MM.1S (cell line): Measurements from ENCODE around the gene MLXIPL.

Source experiments
- EZH2 ChIP-seq: fragments of 300-600 bp; sonication (generic); optimal IDR thresholded peaks from 2 replicates; pipeline ENCODE3; 2017; ENCODE audit warnings: low read depth, mild to moderate bottlenecking, antibody characterized with exemption, low read length, mixed read lengths
- TF ChIP-seq, protein P1 (sequence below): fragments of 300-600 bp; sonication (generic); IDR thresholded peaks from 2 replicates; pipeline ENCODE4 v1.5.1; 2016; ENCODE audit warnings: antibody characterized with exemption, low read length, mixed read lengths

DNA sequence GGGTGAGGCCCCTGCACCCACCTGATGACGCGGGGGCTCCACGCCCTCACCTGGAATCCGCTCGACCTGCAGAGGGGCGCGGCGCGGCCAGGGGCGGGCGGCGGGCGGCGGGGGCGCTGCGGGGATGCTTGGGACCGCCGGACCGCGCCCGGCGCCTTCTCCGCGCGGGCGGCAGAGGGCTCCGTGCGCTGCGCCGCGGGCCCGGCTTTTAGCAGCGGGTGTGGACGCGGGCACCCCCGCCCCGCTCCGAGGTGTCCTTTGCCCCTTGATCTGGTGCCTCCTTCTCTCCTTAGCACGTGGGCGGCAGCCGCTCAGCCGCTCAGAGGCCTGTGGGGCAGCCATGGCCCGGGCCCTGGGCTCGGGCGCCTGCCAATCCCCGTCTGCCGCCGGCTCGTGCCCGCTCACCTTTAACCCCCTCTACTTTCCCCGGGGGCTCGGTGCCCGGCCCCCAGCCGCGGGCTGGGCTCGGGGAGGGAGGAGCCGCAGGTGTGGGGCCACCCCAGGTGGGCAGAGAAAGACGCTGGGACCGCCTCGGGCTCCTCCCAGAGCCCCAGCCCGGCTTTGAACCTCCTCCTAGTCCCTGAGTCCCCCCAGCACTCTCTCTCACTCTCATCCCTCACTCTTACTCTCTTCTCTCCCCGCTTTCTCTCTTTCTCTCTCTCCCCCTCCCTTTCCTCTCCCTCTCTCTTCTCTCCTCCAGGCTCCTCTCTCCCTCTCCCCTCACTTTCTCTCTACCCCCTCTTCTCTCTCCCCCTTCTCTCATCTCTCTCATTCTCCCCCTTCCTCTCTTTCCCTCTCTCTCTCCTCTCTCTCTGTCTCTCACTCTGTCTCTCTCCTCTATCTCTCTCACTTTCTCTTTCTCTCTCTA lies 23.6 kb upstream of the MLXIPL start:
- TF ChIP-seq, protein P1, sequence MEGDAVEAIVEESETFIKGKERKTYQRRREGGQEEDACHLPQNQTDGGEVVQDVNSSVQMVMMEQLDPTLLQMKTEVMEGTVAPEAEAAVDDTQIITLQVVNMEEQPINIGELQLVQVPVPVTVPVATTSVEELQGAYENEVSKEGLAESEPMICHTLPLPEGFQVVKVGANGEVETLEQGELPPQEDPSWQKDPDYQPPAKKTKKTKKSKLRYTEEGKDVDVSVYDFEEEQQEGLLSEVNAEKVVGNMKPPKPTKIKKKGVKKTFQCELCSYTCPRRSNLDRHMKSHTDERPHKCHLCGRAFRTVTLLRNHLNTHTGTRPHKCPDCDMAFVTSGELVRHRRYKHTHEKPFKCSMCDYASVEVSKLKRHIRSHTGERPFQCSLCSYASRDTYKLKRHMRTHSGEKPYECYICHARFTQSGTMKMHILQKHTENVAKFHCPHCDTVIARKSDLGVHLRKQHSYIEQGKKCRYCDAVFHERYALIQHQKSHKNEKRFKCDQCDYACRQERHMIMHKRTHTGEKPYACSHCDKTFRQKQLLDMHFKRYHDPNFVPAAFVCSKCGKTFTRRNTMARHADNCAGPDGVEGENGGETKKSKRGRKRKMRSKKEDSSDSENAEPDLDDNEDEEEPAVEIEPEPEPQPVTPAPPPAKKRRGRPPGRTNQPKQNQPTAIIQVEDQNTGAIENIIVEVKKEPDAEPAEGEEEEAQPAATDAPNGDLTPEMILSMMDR: no peak
- no peak for TF ChIP-seq EZH2
